OCI-LY1 (cell line): ENCODE results near the gene SLC24A4.

ENCODE experiments used
- EZH2 ChIP-seq: fragments of 200-600 bp; sonication (generic), shearing (Covaris generic); IDR thresholded peaks from 2 replicates; pipeline ENCODE4 v1.8.0; 2017; ENCODE audit warnings: borderline replicate concordance, mixed run types, mild to moderate bottlenecking, antibody characterized with exemption, low read length, moderate library complexity, mixed read lengths
- TF ChIP-seq, protein P1 (sequence below): fragments of 200-600 bp; sonication (generic), shearing (Covaris generic); IDR thresholded peaks from 2 replicates; pipeline ENCODE4 v1.5.1; 2017; ENCODE audit warnings: mild to moderate bottlenecking, antibody characterized with exemption, low read length, moderate library complexity, mixed read lengths

DNA sequence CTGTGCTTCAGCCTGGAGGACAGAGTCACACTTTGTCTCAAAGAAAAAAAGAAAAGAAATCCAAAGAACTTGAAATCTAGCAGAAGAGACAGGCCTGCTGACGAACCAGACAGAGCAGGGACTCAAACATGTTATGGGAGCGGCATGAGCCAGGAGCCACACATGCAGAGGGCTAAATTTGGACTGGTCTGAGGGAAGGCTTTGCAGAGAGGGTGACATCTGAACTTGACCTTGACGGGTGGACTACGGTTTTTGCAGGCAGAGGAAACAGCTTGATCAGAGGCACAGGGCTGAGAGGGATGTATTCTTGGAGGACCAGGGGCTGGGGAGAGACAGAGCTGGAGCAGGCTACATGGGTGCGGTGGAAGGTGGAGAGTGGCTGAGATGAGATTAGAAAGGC, 20.5 kb upstream of the SLC24A4 start:
- TF ChIP-seq, protein P1, sequence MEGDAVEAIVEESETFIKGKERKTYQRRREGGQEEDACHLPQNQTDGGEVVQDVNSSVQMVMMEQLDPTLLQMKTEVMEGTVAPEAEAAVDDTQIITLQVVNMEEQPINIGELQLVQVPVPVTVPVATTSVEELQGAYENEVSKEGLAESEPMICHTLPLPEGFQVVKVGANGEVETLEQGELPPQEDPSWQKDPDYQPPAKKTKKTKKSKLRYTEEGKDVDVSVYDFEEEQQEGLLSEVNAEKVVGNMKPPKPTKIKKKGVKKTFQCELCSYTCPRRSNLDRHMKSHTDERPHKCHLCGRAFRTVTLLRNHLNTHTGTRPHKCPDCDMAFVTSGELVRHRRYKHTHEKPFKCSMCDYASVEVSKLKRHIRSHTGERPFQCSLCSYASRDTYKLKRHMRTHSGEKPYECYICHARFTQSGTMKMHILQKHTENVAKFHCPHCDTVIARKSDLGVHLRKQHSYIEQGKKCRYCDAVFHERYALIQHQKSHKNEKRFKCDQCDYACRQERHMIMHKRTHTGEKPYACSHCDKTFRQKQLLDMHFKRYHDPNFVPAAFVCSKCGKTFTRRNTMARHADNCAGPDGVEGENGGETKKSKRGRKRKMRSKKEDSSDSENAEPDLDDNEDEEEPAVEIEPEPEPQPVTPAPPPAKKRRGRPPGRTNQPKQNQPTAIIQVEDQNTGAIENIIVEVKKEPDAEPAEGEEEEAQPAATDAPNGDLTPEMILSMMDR, result no peak
- TF ChIP-seq EZH2, result no peak
